GM12875 (cell line): ENCODE results near the gene ZNF511.

Source experiments
- H3K4me3 ChIP-seq: one replicate; pipeline ENCODE4 v1.5.1; 2011; ENCODE audit warnings: low read depth, low read length, control low read depth
- CTCF ChIP-seq: IDR thresholded peaks from 2 replicates; pipeline ENCODE4 v1.5.1; 2011; ENCODE audit warnings: low read depth, mild to moderate bottlenecking, control low read depth, inconsistent platforms, low read length, moderate library complexity, borderline replicate concordance; ENCODE audit not compliant: insufficient read depth

Gene ZNF511

GRCh38 chr10:133303206-133303605 lies 5.5 kb upstream of the ZNF511 start:
- no peak for TF ChIP-seq CTCF

GRCh38 chr10:133306097-133306476 lies 2.6 kb upstream of the ZNF511 start:
- no peak overlapping the region for H3K4me3 ChIP-seq
- no peak for TF ChIP-seq CTCF

More at GRCh38 chr10:133303206-133303605, 5.5 kb upstream of the ZNF511 start:
- no peak overlapping the region for H3K4me3 ChIP-seq

GRCh38 chr10:133306941-133307379 lies 1.8 kb upstream of the ZNF511 start:
- no peak overlapping the region for H3K4me3 ChIP-seq
- no peak for TF ChIP-seq CTCF

DNA sequence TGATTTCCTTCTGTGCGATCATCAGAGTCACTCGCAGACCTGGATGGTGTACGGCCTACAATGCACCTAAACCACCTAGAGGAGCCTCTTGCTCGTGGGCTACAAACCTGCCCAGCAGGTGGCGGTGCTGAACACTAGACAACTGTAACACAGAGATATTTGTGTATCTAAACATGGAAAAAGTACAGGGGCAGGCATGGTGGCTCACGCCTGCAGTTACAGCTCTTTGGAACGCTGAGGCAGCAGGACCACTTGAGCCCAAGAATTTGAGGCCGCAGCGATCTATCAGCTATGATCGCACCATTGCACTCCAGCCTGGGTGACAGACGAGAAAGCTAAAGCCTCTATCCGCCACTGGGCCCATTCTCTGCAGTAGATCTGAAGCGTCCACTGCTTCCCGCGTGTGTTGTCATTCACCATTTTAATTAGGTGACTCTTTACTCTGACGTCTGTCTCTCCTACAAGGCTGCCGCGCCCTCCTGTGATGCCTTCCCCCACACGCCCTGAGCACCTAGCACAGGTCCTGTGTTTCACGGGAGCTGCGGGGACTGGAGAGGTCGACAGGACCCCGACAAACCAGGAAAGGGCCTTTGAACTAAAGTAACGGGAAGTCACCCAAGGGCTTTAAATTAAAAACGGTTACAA lies 816 bp upstream of the ZNF511 start:
- peak overlapping the region; percentile 74 for H3K4me3 ChIP-seq
- TF ChIP-seq CTCF, result peak; percentile 84

DNA sequence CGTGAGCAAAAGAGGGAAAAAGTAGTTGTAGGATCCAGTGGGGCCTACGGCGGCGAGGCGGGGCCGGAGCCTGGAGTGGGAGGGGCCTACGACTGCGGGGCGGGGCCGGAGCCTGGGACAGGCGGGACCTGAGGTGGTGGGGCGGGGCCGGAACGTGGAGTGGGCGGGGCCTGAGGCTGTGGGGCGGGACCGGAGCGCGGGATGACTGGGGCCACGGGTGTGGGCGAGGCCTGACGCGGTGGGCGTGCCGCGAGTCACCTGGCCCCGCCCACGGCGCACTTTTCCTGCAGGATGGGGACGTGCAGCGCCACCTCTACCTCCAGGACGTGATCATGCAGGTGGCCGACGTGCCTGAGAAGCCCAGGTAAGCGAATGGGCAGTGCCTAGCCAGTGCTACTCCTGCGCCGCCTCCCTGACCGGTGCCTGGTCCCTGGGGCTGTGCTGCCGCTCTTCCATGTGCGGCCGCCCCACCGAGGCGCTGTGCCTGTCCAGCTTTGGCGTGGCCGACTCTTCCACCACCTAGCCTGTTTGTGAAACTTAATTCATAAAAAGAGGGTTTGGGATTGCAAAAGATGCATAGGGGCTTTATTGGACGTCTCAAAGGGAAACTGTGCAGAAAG lies 496 bp downstream of the ZNF511 start:
- peak overlapping the region; percentile 74 for H3K4me3 ChIP-seq
- no peak for TF ChIP-seq CTCF

DNA sequence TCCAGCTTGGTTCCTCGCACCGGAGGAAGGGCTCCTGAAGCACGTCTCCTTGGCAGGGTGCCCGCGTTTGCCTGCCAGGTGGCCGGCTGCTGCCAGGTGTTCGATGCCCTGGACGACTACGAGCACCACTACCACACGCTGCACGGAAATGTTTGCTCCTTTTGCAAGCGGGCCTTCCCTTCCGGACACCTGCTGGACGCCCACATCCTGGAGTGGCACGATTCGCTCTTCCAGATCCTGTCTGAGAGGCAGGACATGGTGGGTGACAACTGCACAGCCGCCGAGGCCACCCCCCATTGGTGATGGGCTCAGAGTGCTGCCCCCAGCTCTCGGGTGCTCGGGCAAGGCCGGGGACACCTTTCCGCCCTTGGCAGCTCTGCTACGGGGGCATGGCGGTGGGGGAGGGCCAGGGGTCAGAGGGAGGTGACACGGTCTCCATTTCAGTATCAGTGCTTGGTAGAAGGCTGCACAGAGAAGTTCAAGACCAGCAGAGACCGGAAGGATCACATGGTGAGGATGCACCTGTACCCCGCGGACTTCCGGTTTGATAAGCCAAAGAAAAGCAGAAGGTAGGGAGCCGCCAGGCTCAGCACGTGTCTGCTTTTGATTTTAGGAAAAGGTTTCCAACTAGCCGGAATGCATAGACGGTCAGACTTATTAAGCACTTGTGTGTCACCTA lies 1.1 kb downstream of the ZNF511 start:
- H3K4me3 ChIP-seq, result no peak overlapping the region
- no peak for TF ChIP-seq CTCF

- TF ChIP-seq CTCF, result no peak
- no peak overlapping the region for H3K4me3 ChIP-seq
These were observed 1.7 kb downstream of the ZNF511 start for GRCh38 chr10:133310399-133310755.
